NT2/D1 (cell line): ENCODE measurements around the gene BMERB1.

Source experiments
- SUZ12 ChIP-seq: IDR thresholded peaks from 2 replicates; pipeline ENCODE4 v1.6.1; 2011; ENCODE audit not compliant: insufficient read length, insufficient read depth; ENCODE audit errors: extremely low read depth
- YY1 ChIP-seq: IDR thresholded peaks from 2 replicates; pipeline ENCODE4 v1.6.1; 2011; ENCODE audit not compliant: insufficient read length, insufficient read depth
- ZNF274 ChIP-seq: IDR thresholded peaks from 2 replicates; pipeline ENCODE4 v1.6.1; 2011; ENCODE audit warnings: mild to moderate bottlenecking, low read depth, low read length

DNA sequence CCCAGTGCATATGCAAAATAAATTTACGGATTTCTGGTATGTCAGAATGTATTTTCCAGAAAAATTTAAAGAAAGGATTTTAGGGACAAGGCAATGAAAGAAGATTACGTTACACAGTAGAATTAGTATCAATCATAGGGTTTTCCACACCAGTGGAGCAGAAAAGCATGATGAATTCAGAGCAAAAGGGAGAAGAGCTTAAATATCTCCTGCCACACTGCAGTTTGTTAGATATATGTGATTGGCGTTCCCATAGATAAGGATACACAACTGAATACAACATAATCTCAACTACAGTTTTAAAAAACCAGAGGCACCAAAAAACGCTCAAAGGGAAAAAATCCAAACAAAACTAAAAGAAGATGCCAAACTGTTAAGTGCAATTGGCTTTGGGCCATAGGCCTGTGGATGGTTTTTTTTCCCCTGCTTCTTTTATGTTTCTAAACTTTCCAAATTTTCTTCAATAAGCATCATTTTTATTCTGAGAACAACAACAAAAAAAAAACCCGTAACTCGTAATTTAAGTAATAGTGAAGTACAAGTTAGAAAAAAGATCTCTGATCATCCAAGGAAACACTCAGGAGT is 186.3 kb downstream of the BMERB1 start:
- TF ChIP-seq YY1 (no peak), ZNF274 (no peak), SUZ12 (no peak)
